Calu3 (cell line): ENCODE measurements around the gene DYNC2H1. TPM values are rescaled to one million over a fixed set of nuclear protein-coding genes. Genes with fewer than 3 reads are reported as not detected.

Source experiments
- BruUV-seq: library from RNA; stranded (reverse); fragments of 400-500 nt; replicated peaks from 2 replicates; lab custom pipeline; 2021; lab: Mats Ljungman, UMichigan
- CTCF ChIA-PET: fragments of 300-600 bp; sonication (Branson Sonifier 250); formaldehyde crosslinking; loops from one replicate; lab custom pipeline; 2022; ENCODE audit warnings: antibody characterized with exemption; lab: Charles Lee
- DNase-seq: peaks from one replicate; pipeline ENCODE4 v3.0.0; 2022
- H3K27ac Mint-ChIP-seq: one replicate; pipeline ENCODE4 v1.8.0; 2022; ENCODE audit warnings: mixed read lengths; ENCODE audit not compliant: unreplicated experiment
- H3K27me3 Mint-ChIP-seq: one replicate; pipeline ENCODE4 v1.8.0; 2022; ENCODE audit warnings: mixed read lengths; ENCODE audit not compliant: unreplicated experiment
- H3K36me3 Mint-ChIP-seq: one replicate; pipeline ENCODE4 v1.8.0; 2022; ENCODE audit warnings: mild to moderate bottlenecking, moderate library complexity, mixed read lengths; ENCODE audit not compliant: insufficient read depth, unreplicated experiment
- H3K4me1 Mint-ChIP-seq: one replicate; pipeline ENCODE4 v1.8.0; 2022; ENCODE audit warnings: mild to moderate bottlenecking, low read depth, mixed read lengths; ENCODE audit not compliant: unreplicated experiment
- H3K4me3 Mint-ChIP-seq: one replicate; pipeline ENCODE4 v1.8.0; 2022; ENCODE audit warnings: mild to moderate bottlenecking, low read depth, moderate library complexity, mixed read lengths; ENCODE audit not compliant: unreplicated experiment
- H3K9me3 Mint-ChIP-seq: one replicate; pipeline ENCODE4 v1.8.0; 2022; ENCODE audit warnings: low read depth, mixed read lengths; ENCODE audit not compliant: unreplicated experiment
- intact Hi-C: fragments of 100-400 bp; cut with micrococcal nuclease; formaldehyde crosslinking; loops from one replicate; pipeline ENCODE4 v1.10.0; 2022; ENCODE audit not compliant: unreplicated experiment
- total RNA-seq: library from RNA; stranded (reverse); gene quantifications from 2 replicates; pipeline ENCODE4 v1.2.3, GENCODE V29; 2022
- TF ChIP-seq, protein P1 (sequence below): fragments of 200-600 bp; IDR thresholded peaks from one replicate; pipeline ENCODE4 v1.8.0; 2022; ENCODE audit warnings: antibody characterized with exemption; ENCODE audit not compliant: unreplicated experiment

The DYNC2H1 gene
- total RNA-seq, 1 experiment from 2014 or later = 3.4 TPM

DNA sequence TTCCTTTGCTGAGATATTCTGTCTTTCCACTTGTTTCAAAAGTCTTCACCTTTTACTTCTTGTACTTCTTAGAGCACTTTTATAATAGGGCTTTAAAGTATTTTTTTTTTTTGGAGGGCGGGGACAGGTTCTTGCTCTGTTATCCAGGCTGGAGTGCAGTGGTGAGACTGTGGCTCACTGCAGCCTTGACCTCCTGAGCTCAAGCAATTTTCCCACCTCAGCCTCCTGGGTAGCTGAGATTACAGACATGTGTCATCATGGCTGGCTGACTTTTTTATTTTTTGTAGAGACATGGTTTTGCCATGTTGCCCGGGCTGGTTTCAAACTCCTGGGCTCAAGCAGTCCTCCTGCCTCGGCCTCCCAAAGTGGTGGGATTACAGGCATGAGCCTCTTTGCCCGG is 57.9 kb downstream of the DYNC2H1 start:
- TF ChIP-seq, protein P1, sequence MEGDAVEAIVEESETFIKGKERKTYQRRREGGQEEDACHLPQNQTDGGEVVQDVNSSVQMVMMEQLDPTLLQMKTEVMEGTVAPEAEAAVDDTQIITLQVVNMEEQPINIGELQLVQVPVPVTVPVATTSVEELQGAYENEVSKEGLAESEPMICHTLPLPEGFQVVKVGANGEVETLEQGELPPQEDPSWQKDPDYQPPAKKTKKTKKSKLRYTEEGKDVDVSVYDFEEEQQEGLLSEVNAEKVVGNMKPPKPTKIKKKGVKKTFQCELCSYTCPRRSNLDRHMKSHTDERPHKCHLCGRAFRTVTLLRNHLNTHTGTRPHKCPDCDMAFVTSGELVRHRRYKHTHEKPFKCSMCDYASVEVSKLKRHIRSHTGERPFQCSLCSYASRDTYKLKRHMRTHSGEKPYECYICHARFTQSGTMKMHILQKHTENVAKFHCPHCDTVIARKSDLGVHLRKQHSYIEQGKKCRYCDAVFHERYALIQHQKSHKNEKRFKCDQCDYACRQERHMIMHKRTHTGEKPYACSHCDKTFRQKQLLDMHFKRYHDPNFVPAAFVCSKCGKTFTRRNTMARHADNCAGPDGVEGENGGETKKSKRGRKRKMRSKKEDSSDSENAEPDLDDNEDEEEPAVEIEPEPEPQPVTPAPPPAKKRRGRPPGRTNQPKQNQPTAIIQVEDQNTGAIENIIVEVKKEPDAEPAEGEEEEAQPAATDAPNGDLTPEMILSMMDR = no peak
- no peaks in the 10 kb centered on the region for H3K4me1 Mint-ChIP-seq
- no peaks in the 10 kb centered on the region for H3K27me3 Mint-ChIP-seq
- no peak overlapping the region for H3K27ac Mint-ChIP-seq
- no TSS peak for BruUV-seq
- CTCF ChIA-PET = interaction anchor here (0.7 kb wide), 1 partner anchor 774 kb away, joined by 3 read pairs; no protein-coding TSS in a partner anchor
- intact Hi-C loops = no loop called here
- no peak overlapping the region for H3K4me3 Mint-ChIP-seq
- no peaks in the 10 kb centered on the region for H3K9me3 Mint-ChIP-seq
- no peaks in the 10 kb centered on the region for H3K36me3 Mint-ChIP-seq
- no peak for DNase-seq

DNA sequence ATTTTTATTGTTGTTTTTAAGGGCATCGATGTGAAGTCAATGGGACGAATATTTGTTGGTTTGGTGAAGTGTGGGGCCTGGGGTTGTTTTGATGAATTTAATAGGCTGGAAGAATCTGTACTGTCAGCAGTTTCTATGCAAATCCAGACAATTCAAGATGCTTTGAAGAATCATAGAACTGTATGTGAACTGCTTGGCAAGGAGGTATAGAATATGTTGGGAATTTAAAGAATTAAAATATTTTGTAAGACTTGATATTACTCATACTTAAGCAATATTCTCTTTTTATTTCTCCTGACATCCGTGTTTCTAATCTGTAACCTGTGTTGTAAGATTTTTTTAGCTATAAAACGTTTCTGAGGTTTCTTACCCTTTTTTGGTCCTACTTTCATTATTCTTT is 61.6 kb downstream of the DYNC2H1 start:
- no peak overlapping the region for H3K4me3 Mint-ChIP-seq
- TF ChIP-seq, protein P1 = no peak
- no peaks in the 10 kb centered on the region for H3K4me1 Mint-ChIP-seq
- intact Hi-C loops = no loop called here
- H3K36me3 Mint-ChIP-seq = no peaks in the 10 kb centered on the region
- no peaks in the 10 kb centered on the region for H3K9me3 Mint-ChIP-seq
- DNase-seq = no peak
- H3K27ac Mint-ChIP-seq = no peak overlapping the region
- no peaks in the 10 kb centered on the region for H3K27me3 Mint-ChIP-seq
- CTCF ChIA-PET = no interaction called here
- no TSS peak for BruUV-seq

DNA sequence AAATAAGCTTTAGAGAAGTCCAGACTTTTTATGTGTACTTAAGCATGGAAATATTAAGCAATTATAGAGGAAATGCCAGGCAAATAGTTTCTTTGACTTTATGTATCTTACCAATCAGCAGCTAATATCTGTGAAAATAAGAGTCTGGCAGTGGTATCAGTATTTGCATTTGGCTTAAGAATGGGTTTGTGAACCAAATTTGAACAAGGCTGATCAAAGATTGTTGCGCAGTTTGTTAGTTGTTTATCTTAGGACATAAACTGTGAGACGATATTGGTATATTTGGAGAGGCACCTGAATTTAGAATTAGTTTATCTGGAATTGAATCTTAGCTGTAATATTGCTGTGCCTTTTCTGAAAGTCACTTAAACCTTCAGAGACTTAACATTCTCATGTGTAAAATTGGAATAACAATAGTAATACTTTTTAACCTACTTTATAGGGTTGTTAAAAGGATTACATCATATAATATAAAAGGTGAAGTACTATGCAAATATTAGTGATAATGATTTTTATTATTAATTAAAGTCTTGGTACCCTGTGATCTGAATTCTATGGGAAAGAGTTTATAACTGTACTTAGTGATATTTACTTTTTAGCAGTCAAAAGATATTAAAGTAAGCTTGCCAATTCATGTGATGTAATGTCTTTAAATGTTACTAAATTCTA is 66.4 kb downstream of the DYNC2H1 start:
- CTCF ChIA-PET = no interaction called here
- no peaks in the 10 kb centered on the region for H3K27me3 Mint-ChIP-seq
- intact Hi-C loops = no loop called here
- no peak overlapping the region for H3K4me3 Mint-ChIP-seq
- H3K9me3 Mint-ChIP-seq = no peaks in the 10 kb centered on the region
- H3K4me1 Mint-ChIP-seq = no peaks in the 10 kb centered on the region
- H3K27ac Mint-ChIP-seq = no peak overlapping the region
- BruUV-seq = no TSS peak
- H3K36me3 Mint-ChIP-seq = no peaks in the 10 kb centered on the region
- TF ChIP-seq, protein P1 = no peak
- no peak for DNase-seq

DNA sequence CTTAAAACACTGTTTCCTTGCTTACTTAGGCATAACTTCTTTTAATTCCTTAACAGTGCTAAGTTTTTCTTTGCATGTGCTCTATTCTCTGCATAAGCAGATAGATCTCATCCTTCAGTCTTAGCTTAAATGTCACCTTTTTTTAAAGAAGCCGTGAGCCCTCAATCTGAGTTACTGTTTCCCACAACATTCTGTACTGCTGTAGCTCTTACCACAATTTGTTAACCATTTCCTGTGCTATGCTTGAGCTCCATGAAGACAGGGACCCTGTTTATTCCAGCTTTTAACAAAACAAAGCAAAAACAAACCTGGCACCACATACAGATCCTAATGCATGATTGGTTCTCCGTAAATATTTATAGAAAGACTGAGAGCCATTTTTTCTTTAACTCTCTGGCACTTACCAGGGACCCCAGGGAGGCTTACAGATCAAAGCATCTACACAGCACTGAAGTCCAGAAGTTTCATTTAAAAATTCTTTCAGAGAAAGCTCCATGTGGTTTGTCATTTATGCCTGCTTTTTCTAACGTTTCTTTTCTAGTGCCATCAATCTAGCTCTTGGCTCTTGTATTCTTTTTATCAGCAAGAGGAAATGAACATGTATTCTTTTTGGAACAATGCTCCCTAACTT is 74.9 kb downstream of the DYNC2H1 start:
- Mint-ChIP-seq H3K4me3 (no peak overlapping the region), H3K36me3 (no peaks in the 10 kb centered on the region), H3K9me3 (no peaks in the 10 kb centered on the region), H3K27ac (no peak overlapping the region), H3K4me1 (no peaks in the 10 kb centered on the region), H3K27me3 (no peaks in the 10 kb centered on the region)
- CTCF ChIA-PET = no interaction called here
- BruUV-seq = no TSS peak
- TF ChIP-seq, protein P1 = no peak
- intact Hi-C loops = no loop called here
- no peak for DNase-seq
